ENCODE data around the gene P2RX4.
A peak's percentile ranks its signal among the peaks of the same experiment; 100 is the strongest.
"Not testable (repeated sequence)": the region's sequence is repeated elsewhere in the genome, so short reads cannot be mapped to it uniquely, and the experiment has no call there.

Gene P2RX4

GRCh38 chr12:121222847-121223246 lies 12.9 kb downstream of the P2RX4 start:
- DNase-seq (ENCODE audit: low spot score), result no peak

DNA sequence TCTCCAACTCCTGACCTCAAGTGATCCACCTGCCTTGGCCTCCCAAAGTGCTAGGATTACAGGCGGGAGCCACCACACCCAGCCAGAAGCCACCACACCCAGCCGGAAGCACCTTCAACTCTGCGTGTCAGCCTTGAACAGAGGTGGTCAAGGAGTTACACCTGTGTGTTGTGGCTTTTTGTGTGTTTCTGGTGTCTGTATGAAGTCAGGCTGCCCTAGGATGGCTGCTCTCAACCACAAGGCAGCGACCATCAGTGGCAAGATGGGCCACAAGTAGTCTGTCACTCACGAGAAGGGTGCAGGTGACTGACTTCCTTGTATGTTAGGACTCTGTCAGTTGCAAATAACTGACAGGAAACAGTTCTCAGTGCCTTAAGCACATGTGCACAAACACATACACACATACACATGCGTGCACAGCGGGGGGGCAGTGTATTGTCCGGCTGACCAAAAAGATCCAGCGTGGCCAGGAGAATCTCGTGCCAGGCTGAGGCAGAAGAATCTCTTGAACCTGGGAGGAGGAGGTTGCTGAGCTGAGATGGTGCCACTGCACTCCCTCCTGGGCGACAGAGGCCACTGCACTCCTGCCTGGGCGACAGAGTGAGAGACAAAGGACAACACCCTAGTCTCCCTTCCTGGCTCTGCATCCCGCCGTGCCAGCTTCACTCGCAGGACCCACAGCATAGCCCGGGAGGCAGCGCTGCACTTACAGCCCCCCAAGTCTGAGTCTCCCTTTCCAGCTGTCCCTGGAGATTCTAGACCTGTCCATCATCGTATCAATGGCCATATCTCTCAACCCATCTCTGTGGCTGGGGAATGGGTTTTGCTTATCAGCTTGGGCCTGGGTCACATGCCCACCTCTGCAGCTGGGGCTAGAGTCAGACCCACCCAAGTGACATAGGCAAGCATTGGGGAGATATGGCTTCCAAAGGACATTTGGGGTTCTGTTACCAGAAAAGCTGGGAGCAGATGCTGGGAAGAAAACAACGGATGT lies 13.7 kb downstream of the P2RX4 start:
- peak; percentile 40 for DNase-seq (ENCODE audit: low spot score)

- no peak for DNase-seq (ENCODE audit: low spot score)
Observed at GRCh38 chr12:121224591-121224990, 14.7 kb downstream of the P2RX4 start.

DNA sequence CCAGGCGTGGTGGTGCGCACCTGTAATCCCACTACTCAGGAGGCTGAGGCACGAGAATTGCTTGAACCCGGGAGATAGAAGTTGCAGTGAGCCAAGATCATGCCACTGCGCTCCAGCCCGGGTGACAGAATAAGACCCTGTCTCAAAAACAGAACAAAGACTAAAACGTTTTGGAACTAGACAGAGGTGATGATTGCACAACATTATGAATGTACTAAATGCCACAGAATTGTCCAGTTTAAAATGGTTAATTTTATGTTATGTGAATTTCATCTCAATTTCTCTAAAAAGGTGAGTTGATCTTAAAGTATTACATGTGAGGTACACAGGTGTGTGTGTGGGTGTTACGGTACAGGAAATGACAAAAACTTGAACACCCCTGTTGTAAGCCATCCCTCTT lies 16.5 kb downstream of the P2RX4 start:
- no peak for DNase-seq (ENCODE audit: low spot score)

DNA sequence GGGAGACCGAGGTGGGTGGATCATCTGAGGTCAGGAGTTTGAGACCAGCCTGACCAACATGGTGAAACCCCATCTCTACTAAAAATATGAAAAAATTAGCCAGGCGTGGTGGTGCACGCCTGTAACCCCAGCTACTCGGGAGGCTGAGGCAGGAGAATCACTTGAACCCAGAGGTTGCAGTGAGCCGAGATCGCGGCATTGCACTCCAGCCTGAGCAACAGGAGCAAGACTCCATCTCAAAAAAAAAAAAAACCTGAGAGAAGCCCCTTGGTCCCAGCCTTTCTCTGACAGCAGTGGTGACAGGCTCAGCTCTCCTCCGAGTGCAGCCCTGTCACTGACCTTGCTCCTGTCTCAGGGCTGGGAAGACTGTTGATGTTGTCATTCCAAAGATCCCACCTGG lies 16.9 kb downstream of the P2RX4 start:
- DNase-seq (ENCODE audit: low spot score), result not testable (repeated sequence)

DNA sequence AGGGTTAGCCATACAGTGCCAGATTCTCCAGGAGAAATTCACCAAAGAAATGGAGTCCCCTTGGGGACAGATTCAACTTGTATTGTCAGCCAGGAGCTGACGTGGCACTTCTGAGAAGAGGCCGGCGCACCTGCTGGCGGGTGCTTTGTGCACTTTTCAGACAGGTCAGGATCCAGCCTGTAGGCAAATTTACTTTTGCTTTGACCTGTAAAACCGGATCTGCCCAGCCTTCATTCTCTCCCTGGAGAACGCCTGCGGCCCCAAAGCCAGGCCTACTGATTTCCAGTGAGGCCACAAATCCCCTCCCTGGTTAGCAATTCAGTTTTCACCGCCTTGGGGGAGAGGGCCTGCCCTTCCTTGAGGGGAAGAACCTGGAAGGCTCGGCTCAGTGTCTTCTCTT lies 17.4 kb downstream of the P2RX4 start:
- no peak for DNase-seq (ENCODE audit: low spot score)

- no peak for DNase-seq (ENCODE audit: low spot score)
Observed at GRCh38 chr12:121228919-121229665, 19.2 kb downstream of the P2RX4 start.

- DNase-seq (ENCODE audit: low spot score), result peak; percentile 63
Observed at GRCh38 chr12:121229826-121230537, 20.1 kb downstream of the P2RX4 start.

GRCh38 chr12:121230538-121230907 lies 20.6 kb downstream of the P2RX4 start:
- DNase-seq (ENCODE audit: low spot score), result no peak

GRCh38 chr12:121232163-121232562 lies 22.2 kb downstream of the P2RX4 start:
- no peak for DNase-seq (ENCODE audit: low spot score)

- DNase-seq (ENCODE audit: low spot score), result peak; percentile 25
Observed at GRCh38 chr12:121232977-121233627, 23.2 kb downstream of the P2RX4 start.

DNA sequence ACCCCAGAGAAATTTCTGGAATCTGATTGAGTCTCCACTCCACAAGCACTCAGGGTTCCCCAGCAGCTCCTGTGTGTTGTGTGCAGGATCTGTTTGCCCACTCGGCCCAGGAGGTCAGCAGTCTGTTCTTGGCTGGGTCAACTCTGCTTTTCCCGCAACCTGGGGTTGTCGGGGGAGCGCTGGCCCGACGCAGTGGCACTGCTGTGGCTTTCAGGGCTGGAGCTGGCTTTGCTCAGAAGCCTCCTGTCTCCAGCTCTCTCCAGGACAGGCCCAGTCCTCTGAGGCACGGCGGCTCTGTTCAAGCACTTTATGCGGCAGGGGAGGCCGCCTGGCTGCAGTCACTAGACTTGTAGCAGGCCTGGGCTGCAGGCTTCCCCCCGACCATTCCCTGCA lies 23.7 kb downstream of the P2RX4 start:
- DNase-seq (ENCODE audit: low spot score), result no peak

- DNase-seq (ENCODE audit: low spot score), result no peak
Observed at GRCh38 chr12:121236776-121237175, 26.8 kb downstream of the P2RX4 start.

DNA sequence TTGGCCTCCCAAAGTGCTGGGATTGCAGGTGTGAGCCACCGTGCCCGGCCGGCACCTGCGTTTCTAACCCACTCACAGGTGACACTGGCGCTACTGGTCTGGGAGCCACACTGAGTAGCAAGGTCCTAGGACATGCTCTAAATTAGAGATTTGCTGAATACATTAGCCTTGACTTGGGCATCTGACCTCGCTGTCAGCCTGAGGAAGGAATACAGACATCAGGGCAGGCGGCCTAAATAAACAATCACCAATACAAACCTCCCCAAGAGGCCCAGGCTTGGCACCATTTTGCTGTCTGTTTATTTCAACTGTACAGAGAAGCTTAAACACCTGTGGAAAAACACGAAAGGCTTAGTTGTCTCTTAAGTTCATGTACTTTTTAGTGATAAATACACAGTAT lies 27.5 kb downstream of the P2RX4 start:
- DNase-seq (ENCODE audit: low spot score), result no peak

GRCh38 chr12:121238086-121238485 lies 28.2 kb downstream of the P2RX4 start:
- no peak for DNase-seq (ENCODE audit: low spot score)

GRCh38 chr12:121238604-121239350 lies 28.8 kb downstream of the P2RX4 start:
- DNase-seq (ENCODE audit: low spot score), result no peak

DNA sequence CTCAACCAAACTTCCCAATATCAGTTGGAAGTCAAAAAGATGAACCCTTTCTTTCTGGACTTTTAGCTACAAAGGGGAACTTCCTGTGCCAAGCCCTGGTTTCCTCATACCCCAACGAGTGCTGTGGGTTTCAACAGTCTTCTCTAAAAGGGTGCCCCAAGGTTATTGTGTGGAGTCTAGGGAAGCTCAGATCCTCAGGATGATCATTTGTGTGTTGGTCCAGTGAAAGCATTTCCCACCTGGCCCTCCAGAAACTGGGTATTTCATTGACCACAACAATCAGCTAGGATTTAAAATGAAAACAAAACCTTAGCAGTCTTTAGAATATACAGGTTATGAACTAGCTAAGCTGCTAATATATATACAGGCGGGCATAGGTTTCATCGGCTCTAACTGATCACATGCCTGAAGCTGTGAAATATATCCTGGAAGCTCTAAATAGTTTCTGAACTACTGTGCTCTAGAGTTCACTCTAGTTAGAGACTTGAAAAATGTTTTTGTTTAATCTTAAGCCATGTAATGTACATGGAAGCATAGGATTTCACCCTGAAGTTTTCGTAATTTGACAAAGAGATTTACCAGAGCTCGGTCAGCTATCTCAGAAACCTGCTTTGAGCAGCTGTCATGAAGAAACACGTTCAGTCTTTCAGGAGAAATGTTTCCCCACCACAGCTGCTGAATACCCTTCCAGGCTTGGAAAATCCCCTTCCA lies 29.6 kb downstream of the P2RX4 start:
- DNase-seq (ENCODE audit: low spot score), result no peak

DNA sequence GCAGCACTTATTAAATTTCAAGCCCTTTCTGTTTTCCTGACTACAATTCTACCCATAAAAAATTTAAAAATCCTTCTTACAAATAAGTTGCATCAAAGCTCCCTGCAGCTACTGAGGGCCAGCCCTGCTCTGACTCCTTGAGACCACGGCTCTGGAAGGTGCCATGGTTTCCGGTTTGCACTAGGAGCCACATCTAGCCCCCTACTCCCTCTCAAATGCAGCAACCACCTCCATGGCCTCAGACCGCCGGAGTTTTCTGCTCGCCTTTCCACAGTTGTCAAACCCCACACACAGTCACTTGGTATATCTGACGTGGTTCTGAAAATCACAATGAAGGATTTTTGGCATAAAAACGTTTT lies 30.1 kb downstream of the P2RX4 start:
- no peak for DNase-seq (ENCODE audit: low spot score)

GRCh38 chr12:121240484-121241101 lies 30.7 kb downstream of the P2RX4 start:
- no peak for DNase-seq (ENCODE audit: low spot score)

Measured in NAMALWA (cell line).